ENCODE measurements around the gene DHODH.

DNA sequence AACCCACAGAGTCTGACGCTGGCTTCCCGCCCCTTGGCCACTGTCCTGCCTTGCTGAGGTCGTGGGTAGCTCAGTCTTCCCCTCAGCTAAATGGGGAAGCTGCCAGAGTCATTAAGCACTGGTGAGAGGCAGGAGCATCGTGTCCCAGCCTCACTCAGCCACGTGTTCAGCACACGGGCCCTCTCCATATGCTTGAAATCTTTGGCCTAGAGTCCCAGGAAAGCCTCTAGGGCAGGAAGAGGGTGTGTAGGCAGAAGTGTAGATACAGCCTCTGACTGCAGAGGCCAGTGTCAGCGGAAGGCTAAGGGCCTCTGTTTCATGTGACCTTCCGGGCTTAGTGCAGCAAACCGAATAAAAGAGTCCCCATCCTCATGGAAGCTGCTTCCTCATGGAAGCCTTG, 4.1 kb downstream of the DHODH start:
- no peak for TF ChIP-seq EP300 (IDR thresholded peaks at IDR 0.05)
- TF ChIP-seq, protein P1, sequence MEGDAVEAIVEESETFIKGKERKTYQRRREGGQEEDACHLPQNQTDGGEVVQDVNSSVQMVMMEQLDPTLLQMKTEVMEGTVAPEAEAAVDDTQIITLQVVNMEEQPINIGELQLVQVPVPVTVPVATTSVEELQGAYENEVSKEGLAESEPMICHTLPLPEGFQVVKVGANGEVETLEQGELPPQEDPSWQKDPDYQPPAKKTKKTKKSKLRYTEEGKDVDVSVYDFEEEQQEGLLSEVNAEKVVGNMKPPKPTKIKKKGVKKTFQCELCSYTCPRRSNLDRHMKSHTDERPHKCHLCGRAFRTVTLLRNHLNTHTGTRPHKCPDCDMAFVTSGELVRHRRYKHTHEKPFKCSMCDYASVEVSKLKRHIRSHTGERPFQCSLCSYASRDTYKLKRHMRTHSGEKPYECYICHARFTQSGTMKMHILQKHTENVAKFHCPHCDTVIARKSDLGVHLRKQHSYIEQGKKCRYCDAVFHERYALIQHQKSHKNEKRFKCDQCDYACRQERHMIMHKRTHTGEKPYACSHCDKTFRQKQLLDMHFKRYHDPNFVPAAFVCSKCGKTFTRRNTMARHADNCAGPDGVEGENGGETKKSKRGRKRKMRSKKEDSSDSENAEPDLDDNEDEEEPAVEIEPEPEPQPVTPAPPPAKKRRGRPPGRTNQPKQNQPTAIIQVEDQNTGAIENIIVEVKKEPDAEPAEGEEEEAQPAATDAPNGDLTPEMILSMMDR (IDR thresholded peaks at IDR 0.05), result no peak
- no peak for TF ChIP-seq POLR2A (IDR thresholded peaks at IDR 0.05)

All from suprapubic skin (tissue), 3 donors.